IMR-90 (cell line): ENCODE measurements around the gene MAP3K9. TPM values are rescaled to one million over a fixed set of nuclear protein-coding genes. Genes with fewer than 3 reads are reported as not detected.

ENCODE experiments used
- ATAC-seq: fragments of 200-7000 bp; cut with Tn5 transposase; 2 replicates; pipeline ENCODE4 v1.9.1; 2020; ENCODE audit warnings: low read depth, mild to moderate bottlenecking, moderate library complexity
- BruUV-seq: library from RNA; stranded (reverse); fragments of 400-500 nt; replicated peaks from 2 replicates; lab custom pipeline; 2021; lab: Mats Ljungman, UMichigan
- CTCF ChIA-PET: fragments of 300-600 bp; formaldehyde crosslinking; extraction: SDS; loops from one replicate; lab custom pipeline; 2021; ENCODE audit warnings: antibody characterized with exemption; lab: Yijun Ruan, JAX
- POLR2A ChIA-PET: fragments of 300-600 bp; sonication (Branson Sonifier 250); formaldehyde crosslinking; loops from one replicate; lab custom pipeline; 2022; ENCODE audit warnings: antibody characterized with exemption; ENCODE audit not compliant: unreplicated experiment; lab: Charles Lee
- DNase-seq: peaks from one replicate; pipeline ENCODE4 v3.0.0; 2013
- H2AFZ ChIP-seq: replicated peaks from 2 replicates; pipeline ENCODE3; 2013; ENCODE audit warnings: low read length, mild to moderate bottlenecking; ENCODE audit not compliant: poor library complexity
- H2AK5ac ChIP-seq: 2 replicates; pipeline ENCODE4 v1.6.1; 2013; ENCODE audit warnings: low read depth, low read length, inconsistent platforms
- H2AK9ac ChIP-seq: replicated peaks from 2 replicates; pipeline ENCODE3; 2013; ENCODE audit warnings: mild to moderate bottlenecking, low read depth, low read length, moderate library complexity; ENCODE audit not compliant: poor library complexity
- H2BK120ac ChIP-seq: 2 replicates; pipeline ENCODE4 v1.6.1; 2013; ENCODE audit warnings: low read depth, low read length, inconsistent platforms
- H2BK15ac ChIP-seq: 3 replicates; pipeline ENCODE4 v1.6.1; 2013; ENCODE audit warnings: low read depth, low read length, inconsistent platforms
- H2BK20ac ChIP-seq: 2 replicates; pipeline ENCODE4 v1.6.1; 2013; ENCODE audit warnings: low read depth, mild to moderate bottlenecking, inconsistent platforms, low read length, moderate library complexity
- H2BK5ac ChIP-seq: 2 replicates; pipeline ENCODE4 v1.6.1; 2013; ENCODE audit warnings: mild to moderate bottlenecking, low read depth, low read length, inconsistent platforms; ENCODE audit not compliant: poor library complexity, severe bottlenecking
- H3K14ac ChIP-seq: replicated peaks from 2 replicates; pipeline ENCODE4 v1.6.1; 2013; ENCODE audit warnings: low read depth, low read length, inconsistent platforms
- H3K18ac ChIP-seq: 2 replicates; pipeline ENCODE4 v1.6.1; 2013; ENCODE audit warnings: low read depth, low read length, control low read depth
- H3K23ac ChIP-seq: 2 replicates; pipeline ENCODE4 v1.6.1; 2013; ENCODE audit warnings: low read depth, low read length, inconsistent platforms
- H3K27ac ChIP-seq: 2 replicates; pipeline ENCODE4 v1.5.1; 2013; ENCODE audit warnings: mild to moderate bottlenecking, control low read depth, low read length; ENCODE audit not compliant: insufficient read depth
- H3K27me3 ChIP-seq: 2 replicates; pipeline ENCODE4 v1.6.1; 2013; ENCODE audit warnings: low read length; ENCODE audit not compliant: control insufficient read depth, insufficient read depth
- H3K36me3 ChIP-seq: 2 replicates; pipeline ENCODE4 v1.6.1; 2013; ENCODE audit warnings: low read length, mixed read lengths; ENCODE audit not compliant: control insufficient read depth, insufficient read depth
- H3K4ac ChIP-seq: 2 replicates; pipeline ENCODE4 v1.6.1; 2013; ENCODE audit warnings: low read depth, low read length, inconsistent platforms
- H3K4me1 ChIP-seq: 2 replicates; pipeline ENCODE4 v1.6.1; 2013; ENCODE audit warnings: low read length, mixed read lengths; ENCODE audit not compliant: control insufficient read depth, insufficient read depth
- H3K4me2 ChIP-seq: 2 replicates; pipeline ENCODE4 v1.6.1; 2013; ENCODE audit warnings: low read depth, mild to moderate bottlenecking, control low read depth, low read length, moderate library complexity
- H3K4me3 ChIP-seq: 2 replicates; pipeline ENCODE4 v1.5.1; 2013; ENCODE audit warnings: low read depth, mild to moderate bottlenecking, control low read depth, low read length, moderate library complexity; ENCODE audit not compliant: insufficient read depth
- H3K56ac ChIP-seq: 2 replicates; pipeline ENCODE4 v1.6.1; 2013; ENCODE audit warnings: low read length, inconsistent platforms; ENCODE audit not compliant: insufficient read depth; ENCODE audit errors: extremely low read depth
- H3K79me1 ChIP-seq, 2 experiments: 2 replicates each; pipeline ENCODE4 v1.6.1; 2013; ENCODE audit warnings: low read length in 2 of 2, inconsistent platforms in 1 of 2, low read depth in 1 of 2
- H3K9ac ChIP-seq: 2 replicates; pipeline ENCODE4 v1.6.1; 2013; ENCODE audit warnings: low read depth, low read length, control low read depth
- H3K9me1 ChIP-seq: 2 replicates; pipeline ENCODE4 v1.6.1; 2013; ENCODE audit warnings: low read length, inconsistent platforms; ENCODE audit not compliant: insufficient read depth
- H3K9me3 ChIP-seq: 2 replicates; pipeline ENCODE4 v1.6.1; 2013; ENCODE audit warnings: low read length; ENCODE audit not compliant: control insufficient read depth, insufficient read depth
- H4K20me1 ChIP-seq: 2 replicates; pipeline ENCODE4 v1.6.1; 2013; ENCODE audit warnings: low read length, inconsistent platforms; ENCODE audit not compliant: insufficient read depth
- H4K5ac ChIP-seq: 2 replicates; pipeline ENCODE4 v1.6.1; 2013; ENCODE audit warnings: mild to moderate bottlenecking, low read depth, low read length, control low read depth
- H4K8ac ChIP-seq, 2 experiments: 2 replicates each; pipeline ENCODE4 v1.6.1; 2013; ENCODE audit warnings: low read depth in 2 of 2, low read length in 2 of 2, control low read depth in 1 of 2, inconsistent platforms in 1 of 2
- H4K91ac ChIP-seq: 2 replicates; pipeline ENCODE4 v1.6.1; 2013; ENCODE audit warnings: low read depth, low read length, inconsistent platforms; ENCODE audit not compliant: insufficient read depth
- BHLHE40 ChIP-seq: fragments of 150-350 bp; IDR thresholded peaks from 2 replicates; pipeline ENCODE4 v1.6.1; 2016; ENCODE audit warnings: mild to moderate bottlenecking, low read depth, low read length
- CEBPB ChIP-seq: IDR thresholded peaks from 2 replicates; pipeline ENCODE4 v1.6.1; 2012; ENCODE audit warnings: low read depth, low read length, improper control_type of control experiment
- CHD1 ChIP-seq: IDR thresholded peaks from 2 replicates; pipeline ENCODE4 v1.6.1; 2012; ENCODE audit warnings: low read depth, low read length, improper control_type of control experiment
- CTCF ChIP-seq: conservative IDR thresholded peaks from 2 replicates; pipeline ENCODE4 v1.5.1; 2012; ENCODE audit warnings: mild to moderate bottlenecking, low read depth, low read length, improper control_type of control experiment
- ELK1 ChIP-seq: fragments of 150-350 bp; IDR thresholded peaks from 2 replicates; pipeline ENCODE4 v1.6.1; 2016; ENCODE audit warnings: low read depth, mild to moderate bottlenecking, low read length, moderate library complexity, borderline replicate concordance
- FOS ChIP-seq: fragments of 150-350 bp; IDR thresholded peaks from 2 replicates; pipeline ENCODE4 v1.6.1; 2016; ENCODE audit warnings: low read depth, low read length
- MAFK ChIP-seq: IDR thresholded peaks from 2 replicates; pipeline ENCODE4 v1.6.1; 2012; ENCODE audit warnings: low read depth, low read length, improper control_type of control experiment
- MAZ ChIP-seq: IDR thresholded peaks from 2 replicates; pipeline ENCODE4 v1.6.1; 2012; ENCODE audit warnings: low read depth, mild to moderate bottlenecking, low read length, improper control_type of control experiment, moderate library complexity, borderline replicate concordance
- MXI1 ChIP-seq: IDR thresholded peaks from 2 replicates; pipeline ENCODE4 v1.6.1; 2012; ENCODE audit warnings: low read depth, mild to moderate bottlenecking, low read length, moderate library complexity, borderline replicate concordance
- NFE2L2 ChIP-seq: fragments of 150-350 bp; IDR thresholded peaks from 2 replicates; pipeline ENCODE4 v1.6.1; 2016; ENCODE audit warnings: low read depth, mild to moderate bottlenecking, low read length
- POLR2A ChIP-seq: IDR thresholded peaks from 2 replicates; pipeline ENCODE4 v1.6.1; 2012; ENCODE audit warnings: mild to moderate bottlenecking, low read depth, low read length
- RAD21 ChIP-seq: IDR thresholded peaks from 2 replicates; pipeline ENCODE4 v1.6.1; 2012; ENCODE audit warnings: low read length, improper control_type of control experiment
- RCOR1 ChIP-seq: IDR thresholded peaks from 2 replicates; pipeline ENCODE4 v1.6.1; 2012; ENCODE audit warnings: mild to moderate bottlenecking, low read length, improper control_type of control experiment; ENCODE audit not compliant: insufficient replicate concordance
- RFX5 ChIP-seq: IDR thresholded peaks from 2 replicates; pipeline ENCODE4 v1.8.0; 2012; ENCODE audit warnings: low read depth, mild to moderate bottlenecking, low read length, moderate library complexity
- SMC3 ChIP-seq: fragments of 150-350 bp; IDR thresholded peaks from 2 replicates; pipeline ENCODE4 v1.6.1; 2016; ENCODE audit warnings: low read depth, mild to moderate bottlenecking, antibody characterized with exemption, low read length, moderate library complexity
- WGBS, 2 experiments: methylation state at CpG; one replicate each; pipeline versions ENCODE4 v1.1.5 to v1.1.7; 2013; ENCODE audit warnings: missing lambda C conversion rate in 2 of 2; ENCODE audit not compliant: insufficient read length in 1 of 2; ENCODE audit errors: extremely low coverage in 2 of 2; 5-methylcytosine and 5-hydroxymethylcytosine counted together
- dilution Hi-C: fragments of 300-500 bp; cut with HindIII; formaldehyde crosslinking; loops from one replicate; pipeline ENCODE4 v1.14.3; 2018; ENCODE audit warnings: low sequenced_read_pairs; ENCODE audit not compliant: unreplicated experiment
- in situ Hi-C: fragments of 300-500 bp; cut with MboI; formaldehyde crosslinking; loops from 3 replicates; pipeline ENCODE4 v1.14.3; 2019; ENCODE audit warnings: low sequenced_read_pairs, inconsistent platforms, mixed read lengths
- intact Hi-C: fragments of 100-400 bp; cut with micrococcal nuclease; formaldehyde crosslinking; loops from 2 replicates; pipeline ENCODE4 v1.10.0; 2022
- polyA plus RNA-seq, 3 experiments: library from polyadenylated mRNA; depleted of rRNA; stranded (reverse); fragments of >200 nt; gene quantifications; 2 replicates each; pipeline ENCODE4 v1.2.3, GENCODE V29; 2012; ENCODE audit warnings: low replicate concordance in 1 of 3
- total RNA-seq: library from RNA; depleted of rRNA; stranded (reverse); fragments of >200 nt; gene quantifications from 2 replicates; pipeline ENCODE4 v1.2.3, GENCODE V29; 2012

MAP3K9 gene
- total and polyA plus RNA-seq, 2 of the 4 experiments (the other 2 are of a cell fraction) = 0.17 to 0.18 TPM

- H3K79me1 ChIP-seq = no peaks in the 10 kb centered on the region
- H4K5ac ChIP-seq = no peak overlapping the region
- intact Hi-C loops = no loop called here
- no peak overlapping the region for H3K9ac ChIP-seq
- no peak overlapping the region for H3K27ac ChIP-seq
- dilution Hi-C loops = no loop called here
- ChIA-PET CTCF (no interaction called here), POLR2A (no interaction called here)
- H2AK9ac ChIP-seq = no peak overlapping the region
- H3K18ac ChIP-seq = no peak overlapping the region
- H2BK15ac ChIP-seq = no peak overlapping the region
- no peak overlapping the region for H3K4me3 ChIP-seq
- no peak overlapping the region for H3K56ac ChIP-seq
- no peak overlapping the region for H3K4me2 ChIP-seq
- no peak overlapping the region for H2AFZ ChIP-seq
- DNase-seq (no peak), ATAC-seq (no peak)
- no peak overlapping the region for H3K23ac ChIP-seq
- H3K27me3 ChIP-seq = peaks cover 3% of the 10 kb centered on the region
- H4K20me1 ChIP-seq = no peaks in the 10 kb centered on the region
- no TSS peak for BruUV-seq
- H4K8ac ChIP-seq = no peak overlapping the region
- no peak overlapping the region for H3K14ac ChIP-seq
- TF ChIP-seq RCOR1 (no peak), SMC3 (no peak), MAZ (no peak), CTCF (no peak), CHD1 (no peak), BHLHE40 (no peak), NFE2L2 (no peak), MAFK (no peak), CEBPB (no peak), MXI1 (no peak), RAD21 (no peak), POLR2A (no peak), ELK1 (no peak), RFX5 (no peak), FOS (no peak)
- no peaks in the 10 kb centered on the region for H3K9me3 ChIP-seq
- WGBS, 2 experiments = 64% methylated on average over 4 of the region's 6 CpGs; no CpG with 5 or more reads in 1 of the 2 experiments
- no peak overlapping the region for H3K4ac ChIP-seq
- no peaks in the 10 kb centered on the region for H3K4me1 ChIP-seq
- no peak overlapping the region for H2BK5ac ChIP-seq
- H4K91ac ChIP-seq = no peak overlapping the region
- H3K9me1 ChIP-seq = no peaks in the 10 kb centered on the region
- in situ Hi-C loops = no loop called here
- H2BK20ac ChIP-seq = no peak overlapping the region
- H2AK5ac ChIP-seq = no peak overlapping the region
- no peak overlapping the region for H2BK120ac ChIP-seq
- no peaks in the 10 kb centered on the region for H3K36me3 ChIP-seq
Observed at GRCh38 chr14:70724944-70725343, 84.4 kb downstream of the MAP3K9 start.
